Naive thymus-derived CD4-positive, alpha-beta T cell (primary cell): ENCODE measurements around the gene PPCS. TPM values are rescaled to one million over a fixed set of nuclear protein-coding genes. Genes with fewer than 3 reads are reported as not detected.
"Not testable (repeated sequence)": the region's sequence is repeated elsewhere in the genome, so short reads cannot be mapped to it uniquely, and the experiment has no call there.

Source experiments
- ATAC-seq: fragments of 150-1000 bp; cut with Tn5 transposase; 2 replicates; pipeline ENCODE4 v1.10.0; 2021; ENCODE audit warnings: mild to moderate bottlenecking, moderate library complexity
- CTCF ChIA-PET: fragments of 350-600 bp; sonication (Branson Sonifier 250); formaldehyde crosslinking; loops from one replicate; lab custom pipeline; 2021; ENCODE audit warnings: antibody characterized with exemption; lab: Charles Lee
- POLR2A ChIA-PET: fragments of 350-600 bp; sonication (Branson Sonifier 250); formaldehyde crosslinking; loops from one replicate; lab custom pipeline; 2021; ENCODE audit warnings: antibody characterized with exemption, inconsistent platforms; lab: Charles Lee
- DNase-seq, 9 donors: peaks; one replicate each; pipeline versions ENCODE4 v3.0.0 to v3.0.0-alpha.2; 2020 to 2022; ENCODE audit warnings: mixed read lengths in 1 of 9
- H3K27ac ChIP-seq: one replicate; pipeline ENCODE4 v1.7.0; 2013; ENCODE audit warnings: mild to moderate bottlenecking, low read depth, low read length, moderate library complexity
- H3K27me3 ChIP-seq, 2 donors: one replicate each; pipeline ENCODE4 v1.7.0; 2013; ENCODE audit warnings: low read length in 2 of 2, mild to moderate bottlenecking in 2 of 2, moderate library complexity in 2 of 2; ENCODE audit not compliant: control insufficient read depth in 2 of 2, insufficient read depth in 2 of 2
- H3K36me3 ChIP-seq, 3 experiments: 1 replicate in 2 of 3; 2 replicates in 1 of 3; pipeline ENCODE4 v1.7.0; 2013; ENCODE audit warnings: low read length in 3 of 3, mild to moderate bottlenecking in 3 of 3, moderate library complexity in 1 of 3; ENCODE audit not compliant: insufficient read depth in 3 of 3, control insufficient read depth in 2 of 3
- H3K4me1 ChIP-seq, 2 donors: one replicate each; pipeline ENCODE4 v1.7.0; 2013; ENCODE audit warnings: low read length in 2 of 2, mild to moderate bottlenecking in 2 of 2, moderate library complexity in 1 of 2; ENCODE audit not compliant: control insufficient read depth in 2 of 2, insufficient read depth in 2 of 2
- H3K4me3 ChIP-seq: 2 replicates; pipeline ENCODE4 v1.7.0; 2013; ENCODE audit warnings: mild to moderate bottlenecking, low read length
- H3K9me3 ChIP-seq, 3 experiments: 1 replicate in 2 of 3; 2 replicates in 1 of 3; pipeline ENCODE4 v1.7.0; 2013; ENCODE audit warnings: low read length in 3 of 3; ENCODE audit not compliant: control insufficient read depth in 2 of 3
- H3K27ac Mint-ChIP-seq, 9 donors: one replicate each; pipeline ENCODE4 v1.8.0; 2020 to 2022; ENCODE audit warnings: mixed read lengths in 9 of 9, mild to moderate bottlenecking in 8 of 9, moderate library complexity in 5 of 9, inconsistent platforms in 2 of 9
- H3K27me3 Mint-ChIP-seq, 5 donors: one replicate each; pipeline ENCODE4 v1.8.0; 2021 to 2022; ENCODE audit warnings: mixed read lengths in 5 of 5, mild to moderate bottlenecking in 1 of 5
- H3K36me3 Mint-ChIP-seq, 5 donors: one replicate each; pipeline ENCODE4 v1.8.0; 2020 to 2022; ENCODE audit warnings: mixed read lengths in 5 of 5, mild to moderate bottlenecking in 3 of 5, inconsistent platforms in 1 of 5
- H3K4me1 Mint-ChIP-seq, 7 donors: one replicate each; pipeline ENCODE4 v1.8.0; 2020 to 2022; ENCODE audit warnings: mixed read lengths in 7 of 7, mild to moderate bottlenecking in 3 of 7, inconsistent platforms in 1 of 7
- H3K4me3 Mint-ChIP-seq, 10 donors: one replicate each; pipeline ENCODE4 v1.8.0; 2020 to 2022; ENCODE audit warnings: mild to moderate bottlenecking in 10 of 10, mixed read lengths in 10 of 10, moderate library complexity in 6 of 10, inconsistent platforms in 2 of 10
- H3K9me3 Mint-ChIP-seq, 11 donors: one replicate each; pipeline ENCODE4 v1.8.0; 2020 to 2022; ENCODE audit warnings: mixed read lengths in 11 of 11, mild to moderate bottlenecking in 4 of 11, inconsistent platforms in 1 of 11, moderate library complexity in 1 of 11
- intact Hi-C, 2 donors: fragments of 100-400 bp; cut with micrococcal nuclease; formaldehyde crosslinking; loops; one replicate each; pipeline ENCODE4 v1.15.1; 2023
- polyA plus RNA-seq, 2 donors: library from polyadenylated mRNA; unstranded; fragments of 300-500 nt; fragmentation: Illumina TruSeq; gene quantifications; one replicate each; pipeline ENCODE4 v1.2.3, GENCODE V29; 2021
- total RNA-seq, 6 experiments: library from RNA in 5 of 6; stranded (reverse) in 5 of 6; gene quantifications; 1 replicate in 5 of 6; 2 replicates in 1 of 6; pipeline ENCODE4 v1.2.3 and lab custom pipeline; 2021 to 2026

PPCS gene
- total and polyA plus RNA-seq, 7 experiments from 2014 or later = 45.4 to 146 (median 67.3) TPM

DNA sequence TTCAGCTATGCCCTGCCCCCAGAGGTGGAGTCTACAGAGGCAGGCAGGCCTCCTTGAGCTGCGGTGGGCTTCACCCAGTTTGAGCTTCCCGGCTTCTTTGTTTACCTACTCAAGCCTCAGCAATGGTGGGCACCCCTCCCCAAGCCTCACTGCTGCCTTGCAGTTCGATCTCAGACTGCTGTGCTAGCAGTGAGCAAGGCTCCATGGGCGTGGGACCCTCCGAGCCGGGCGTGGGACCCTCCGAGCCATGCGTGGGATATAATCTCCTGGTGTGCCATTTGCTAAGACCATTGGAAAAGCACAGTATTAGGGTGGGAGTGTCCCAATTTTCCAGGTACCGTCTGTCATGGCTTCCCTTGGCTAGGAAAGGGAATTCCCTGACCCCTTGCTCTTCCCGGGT is 45.7 kb downstream of the PPCS start:
- intact Hi-C loops = loop anchor here in 1 of 2 donors (10.0 kb wide), 1 partner anchor 257 kb away; no protein-coding TSS in a partner anchor
- H3K27me3 ChIP-seq, CTCF ChIA-PET, H3K4me3 Mint-ChIP-seq, H3K4me1 Mint-ChIP-seq, H3K4me3 ChIP-seq, H3K27ac ChIP-seq, H3K4me1 ChIP-seq, POLR2A ChIA-PET, H3K27ac Mint-ChIP-seq, DNase-seq, H3K27me3 Mint-ChIP-seq, ATAC-seq: not testable (repeated sequence)
- Histone ChIP-seq H3K9me3 (peaks cover 0 to 22% (median 0%) of the 10 kb centered on the region in 3 experiments), H3K36me3 (peaks cover 0 to 17% (median 0%) of the 10 kb centered on the region in 3 experiments)
- Mint-ChIP-seq H3K9me3 (peaks cover 0 to 47% (median 27%) of the 10 kb centered on the region in 11 donors), H3K36me3 (peaks cover 3 to 59% (median 30%) of the 10 kb centered on the region in 5 donors)

DNA sequence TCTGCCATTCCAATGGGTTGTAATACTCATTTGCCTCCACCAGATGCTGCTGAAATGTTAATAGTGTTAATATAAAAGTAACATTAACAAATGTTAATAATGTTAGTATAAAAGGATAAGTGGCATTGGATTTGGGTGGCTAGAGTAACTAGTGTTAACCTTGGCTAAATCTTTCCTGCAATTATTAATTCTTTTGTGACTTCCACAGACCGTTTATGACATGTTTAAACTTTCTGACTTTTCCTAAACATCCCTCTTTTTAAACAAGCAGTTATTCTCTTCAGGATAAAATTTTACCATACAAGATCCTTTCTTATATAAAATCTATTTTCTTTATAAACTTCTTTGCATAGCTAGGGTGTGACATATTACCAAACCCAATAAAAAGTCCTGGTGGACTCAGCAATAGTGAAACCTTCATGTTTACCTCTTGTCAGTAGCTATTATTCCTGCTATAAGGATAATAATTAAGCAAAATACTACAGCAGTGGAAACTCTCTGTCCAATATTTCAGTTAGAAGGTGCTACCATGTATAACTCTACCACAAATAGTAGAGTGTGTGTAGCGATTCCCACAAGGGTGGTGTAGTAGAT is 48.3 kb downstream of the PPCS start:
- H3K9me3 Mint-ChIP-seq = peaks cover 0 to 72% (median 45%) of the 10 kb centered on the region in 11 donors
- DNase-seq (no peak), ATAC-seq (no peak)
- Histone ChIP-seq H3K27ac (no peak overlapping the region), H3K4me1 (no peaks in the 10 kb centered on the region), H3K9me3 (peaks cover 0 to 37% (median 0%) of the 10 kb centered on the region in 3 experiments), H3K36me3 (peaks cover 0 to 15% (median 0%) of the 10 kb centered on the region in 3 experiments), H3K27me3 (no peaks in the 10 kb centered on the region), H3K4me3 (no peak overlapping the region)
- intact Hi-C loops = loop anchor here in 1 of 2 donors (10.0 kb wide), 1 partner anchor 260 kb away; no protein-coding TSS in a partner anchor
- H3K27me3 Mint-ChIP-seq = no peaks in the 10 kb centered on the region
- no peak overlapping the region for H3K27ac Mint-ChIP-seq
- no peak overlapping the region for H3K4me3 Mint-ChIP-seq
- peaks cover 3 to 62% (median 40%) of the 10 kb centered on the region in 5 donors for H3K36me3 Mint-ChIP-seq
- ChIA-PET CTCF (no interaction called here), POLR2A (no interaction called here)
- H3K4me1 Mint-ChIP-seq = no peaks in the 10 kb centered on the region

DNA sequence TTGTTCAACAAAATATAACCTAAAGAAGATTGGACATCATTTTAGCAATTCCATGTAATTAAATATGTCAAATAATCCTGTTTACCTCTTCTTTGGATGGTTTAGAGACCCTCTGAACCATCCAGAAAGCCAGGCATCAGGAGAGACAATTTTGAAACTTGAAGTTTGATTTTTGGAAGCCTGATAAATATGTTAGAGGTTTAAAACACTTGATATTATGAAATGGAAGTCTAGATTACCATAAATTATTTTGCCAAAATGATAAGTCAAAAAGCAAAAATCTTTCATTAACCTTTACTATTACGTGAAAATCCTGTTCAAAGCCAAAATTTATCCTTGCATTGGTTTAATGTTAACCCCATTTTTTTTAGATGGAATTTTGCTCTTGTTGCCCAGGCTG is 50.2 kb downstream of the PPCS start:
- H3K4me3 Mint-ChIP-seq = no peak overlapping the region
- no peaks in the 10 kb centered on the region for H3K4me1 Mint-ChIP-seq
- Histone ChIP-seq H3K4me1 (no peaks in the 10 kb centered on the region), H3K36me3 (peaks cover 0 to 15% (median 0%) of the 10 kb centered on the region in 3 experiments), H3K27ac (no peak overlapping the region), H3K4me3 (no peak overlapping the region), H3K27me3 (no peaks in the 10 kb centered on the region), H3K9me3 (peaks cover 0 to 49% (median 7%) of the 10 kb centered on the region in 3 experiments)
- peaks cover 4 to 91% (median 60%) of the 10 kb centered on the region in 11 donors for H3K9me3 Mint-ChIP-seq
- intact Hi-C loops = loop anchor here in 1 of 2 donors (10.0 kb wide), 1 partner anchor 262 kb away; no protein-coding TSS in a partner anchor
- ATAC-seq (no peak), DNase-seq (no peak)
- CTCF ChIA-PET = no interaction called here
- H3K36me3 Mint-ChIP-seq = peaks cover 6 to 64% (median 57%) of the 10 kb centered on the region in 5 donors
- POLR2A ChIA-PET = no interaction called here
- H3K27me3 Mint-ChIP-seq = no peaks in the 10 kb centered on the region
- no peak overlapping the region for H3K27ac Mint-ChIP-seq

Other genes with a start within 250 kb of the PPCS start
- gene FOXJ3, start 121.3 kb upstream of the PPCS start, total RNA-seq = 10 to 100 TPM; 59.5 to 93.3 (median 76.5) TPM
- 10 to 100 TPM; 38.9 to 41.6 TPM for gene FOXJ3, start 121.3 kb upstream of the PPCS start, polyA plus RNA-seq
- 1 to 10 TPM in 1 of 5 experiments, under 1 TPM in 3, not detected in 1; 0.03 to 3.1 (median 0.17) TPM for gene RIMKLA, start 75.8 kb upstream of the PPCS start, total RNA-seq
- gene RIMKLA, start 75.8 kb upstream of the PPCS start, polyA plus RNA-seq = not detected
- 1 to 10 TPM in 4 of 5 experiments, under 1 TPM in 1; 0.44 to 1.2 (median 1.1) TPM for gene ZMYND12, start 521 bp upstream of the PPCS start, total RNA-seq
- gene ZMYND12, start 521 bp upstream of the PPCS start, polyA plus RNA-seq = 1 to 10 TPM in 1 of 2 donors, under 1 TPM in 1; 0.14 to 1.6 TPM
- 1 to 10 TPM; 2.3 to 5.3 (median 4.2) TPM for gene CCDC30, start 6.7 kb downstream of the PPCS start, total RNA-seq
- gene CCDC30, start 6.7 kb downstream of the PPCS start, polyA plus RNA-seq = 1 to 10 TPM in 1 of 2 donors, under 1 TPM in 1; 0.26 to 1.8 TPM
- 10 to 100 TPM; 28.0 to 76.8 (median 40.7) TPM for gene PPIH, start 201.9 kb downstream of the PPCS start, total RNA-seq
- gene PPIH, start 201.9 kb downstream of the PPCS start, polyA plus RNA-seq = 10 to 100 TPM; 70.1 to 79.7 TPM
- 100 to 1,000 TPM; 277 to 471 (median 287) TPM for gene YBX1, start 225.9 kb downstream of the PPCS start, total RNA-seq
- 10 to 100 TPM; 66.6 to 71.2 TPM for gene YBX1, start 225.9 kb downstream of the PPCS start, polyA plus RNA-seq